K562 (cell line): ENCODE results near the gene ALOX5. TPM values are rescaled to one million over a fixed set of nuclear protein-coding genes. Genes with fewer than 3 reads are reported as not detected.

Experiments
- CCNT2 ChIP-seq: IDR thresholded peaks from 2 replicates; pipeline ENCODE4 v1.6.1; 2011; ENCODE audit warnings: borderline replicate concordance, low read depth, mild to moderate bottlenecking, moderate library complexity, mixed read lengths, low read length; ENCODE audit not compliant: insufficient read length; ENCODE audit errors: extremely low read depth
- CUX1 ChIP-seq: fragments of 200-800 bp; sonication (Bioruptor generic); IDR thresholded peaks from 2 replicates; pipeline ENCODE4 v1.6.1; 2016; ENCODE audit warnings: missing genetic modification characterization, missing compliant biosample characterization
- EZH2 ChIP-seq: IDR thresholded peaks from 2 replicates; pipeline ENCODE4 v1.6.1; 2012; ENCODE audit warnings: low read depth, mild to moderate bottlenecking, inconsistent platforms, low read length, borderline replicate concordance
- FOXJ2 ChIP-seq: fragments of 200-800 bp; sonication (Bioruptor generic); IDR thresholded peaks from 2 replicates; pipeline ENCODE4 v1.6.1; 2016; ENCODE audit warnings: missing genetic modification characterization, missing compliant biosample characterization
- HEY1 ChIP-seq: fragments of 250-450 bp; sonication (Bioruptor Pico); IDR thresholded peaks from 2 replicates; pipeline ENCODE4 v1.5.0; 2020; ENCODE audit warnings: mild to moderate bottlenecking, moderate library complexity, borderline replicate concordance
- IRF2 ChIP-seq: sonication (generic); formaldehyde crosslinking; IDR thresholded peaks from 2 replicates; pipeline ENCODE4 v1.8.1; 2022; ENCODE audit warnings: mild to moderate bottlenecking, missing genetic modification reagents
- JUN ChIP-seq, 2 experiments: sonication (generic) in 1 of 2; formaldehyde crosslinking in 1 of 2; IDR thresholded peaks; 2 replicates each; pipeline versions ENCODE4 v1.6.1 to v1.8.0; 2012 to 2022; ENCODE audit warnings: borderline replicate concordance in 2 of 2, mild to moderate bottlenecking in 2 of 2, improper control_type of control experiment in 1 of 2, low read depth in 1 of 2, low read length in 1 of 2, missing genetic modification reagents in 1 of 2
- MAFK ChIP-seq: IDR thresholded peaks from 2 replicates; pipeline ENCODE4 v1.6.1; 2011; ENCODE audit warnings: low read length, improper control_type of control experiment
- SIN3A ChIP-seq, 2 experiments: fragments of 150-350 bp in 1 of 2; IDR thresholded peaks; 2 replicates each; pipeline ENCODE4 v1.6.1; 2011 to 2016; ENCODE audit warnings: borderline replicate concordance in 2 of 2, low read depth in 2 of 2, low read length in 2 of 2, mild to moderate bottlenecking in 2 of 2, moderate library complexity in 2 of 2; ENCODE audit not compliant: control insufficient read depth in 1 of 2
- SMARCA5 ChIP-seq: fragments of 450-650 bp; IDR thresholded peaks from 2 replicates; pipeline ENCODE4 v1.6.1; 2016
- SNIP1 ChIP-seq: fragments of 450-650 bp; IDR thresholded peaks from 2 replicates; pipeline ENCODE4 v1.7.1; 2017; ENCODE audit warnings: low read depth, mild to moderate bottlenecking
- SPI1 ChIP-seq: IDR thresholded peaks from 2 replicates; pipeline ENCODE4 v1.6.1; 2011; ENCODE audit warnings: low read depth, low read length, control low read depth, borderline replicate concordance
- TAF15 ChIP-seq: fragments of 200-400 bp; formaldehyde crosslinking; IDR thresholded peaks from 2 replicates; pipeline ENCODE4 v1.6.1; 2017; ENCODE audit warnings: mild to moderate bottlenecking, low read depth, low read length, moderate library complexity
- ZBTB12 ChIP-seq: fragments of 250-450 bp; sonication (Bioruptor Pico); IDR thresholded peaks from 2 replicates; pipeline ENCODE4 v1.4.0; 2020
- ZFX ChIP-seq: sonication (generic); formaldehyde crosslinking; IDR thresholded peaks from 2 replicates; pipeline ENCODE4 v1.8.0; 2022; ENCODE audit warnings: mild to moderate bottlenecking, missing genetic modification reagents, moderate library complexity
- ZNF121 ChIP-seq: sonication (generic); formaldehyde crosslinking; conservative IDR thresholded peaks from 2 replicates; pipeline ENCODE4 v1.8.0; 2022; ENCODE audit warnings: missing genetic modification reagents
- ZNF316 ChIP-seq: fragments of 450-650 bp; IDR thresholded peaks from 2 replicates; pipeline ENCODE4 v1.6.1; 2016
- ZNF76 ChIP-seq: fragments of 250-450 bp; sonication (Bioruptor Pico); IDR thresholded peaks from 2 replicates; pipeline ENCODE4 v1.4.0; 2020; ENCODE audit warnings: mild to moderate bottlenecking, moderate library complexity, borderline replicate concordance
- ZNF785 ChIP-seq: fragments of 250-450 bp; sonication (Bioruptor Pico); IDR thresholded peaks from 2 replicates; pipeline ENCODE4 v1.4.0; 2020; ENCODE audit warnings: mild to moderate bottlenecking
- polyA plus RNA-seq, 8 experiments: library from polyadenylated mRNA; depleted of rRNA in 4 of 8; stranded (reverse) in 5 of 8; unstranded in 3 of 8; fragments of >200 nt; fragmentation: Nextera tagmentation in 2 of 8; fragmentation: Illumina TruSeq in 1 of 8; extraction: Ambion mirVana in 2 of 8; extraction: Trizol in 1 of 8; gene quantifications; 2 replicates each; pipeline versions ENCODE4 v1.2.1 to v1.2.3, GENCODE V29; 2011 to 2014; ENCODE audit warnings: inconsistent platforms in 1 of 8, missing spikeins in 1 of 8
- total RNA-seq, 7 experiments: library from RNA; depleted of rRNA in 6 of 7; stranded (reverse); fragments of >200 nt in 6 of 7; fragmentation: Illumina TruSeq in 2 of 7; extraction: Trizol in 2 of 7; gene quantifications; 2 replicates each; pipeline versions ENCODE4 v1.2.1 to v1.2.3, GENCODE V29; 2011 to 2021; ENCODE audit warnings: low replicate concordance in 1 of 7

The ALOX5 gene
- total and polyA plus RNA-seq, 9 of the 15 experiments (the other 6 are each of a cell fraction or from before 2014, with no cell fraction given), result 0.10 to 2.4 (median 1.4) TPM

DNA sequence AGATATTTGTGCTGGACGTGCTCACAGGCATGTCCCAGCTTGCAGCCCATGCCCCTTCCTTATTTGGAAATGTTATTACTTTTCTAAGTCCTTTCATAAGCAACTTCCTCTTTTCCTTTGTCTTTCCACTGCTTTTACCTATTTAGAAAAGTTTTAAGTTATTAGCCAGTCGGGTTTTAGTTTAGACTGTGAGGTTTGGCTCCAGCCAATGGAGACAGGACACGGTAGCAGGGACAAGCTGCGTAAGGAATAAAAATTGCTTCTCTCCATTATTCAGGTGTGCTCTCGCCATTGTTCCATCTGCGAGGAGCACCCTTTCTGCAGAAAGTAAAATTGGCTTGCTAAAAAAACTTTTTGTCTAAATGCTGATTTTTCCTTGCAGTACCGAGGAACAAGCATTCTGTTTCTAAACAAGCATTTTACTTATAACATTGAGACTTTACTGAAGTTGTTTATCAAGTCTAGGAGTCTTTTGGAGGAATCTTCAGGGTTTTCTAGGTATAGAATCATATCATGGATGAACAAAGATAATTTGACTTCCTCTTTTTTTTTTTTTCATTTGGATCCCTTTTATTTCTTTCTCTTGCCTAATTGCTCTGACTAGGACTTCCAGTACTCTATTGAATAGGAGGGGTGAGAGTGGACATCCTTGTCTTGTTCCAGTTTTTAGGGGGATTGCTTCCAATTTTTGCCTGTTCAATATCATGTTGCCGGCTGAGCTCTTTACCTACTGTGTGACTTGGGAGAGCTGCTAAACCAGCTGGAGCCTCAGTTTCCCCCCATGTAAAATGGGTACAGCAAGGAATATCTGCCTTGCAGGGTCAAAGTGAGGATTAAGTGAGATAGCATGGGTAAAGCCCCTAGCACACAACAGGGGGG, 63.8 kb downstream of the ALOX5 start (continued):
- TF ChIP-seq CUX1 (CRISPR knock-in tag) (no peak), SPI1 (peak; percentile 77), ZNF785 (CRISPR knock-in tag) (no peak), SIN3A (IDR thresholded peaks at IDR 0.05; ENCODE audit: borderline replicate concordance in 2 of 2, control insufficient read depth in 1 of 2, low read depth in 2 of 2, low read length in 2 of 2) (no peak), JUN (IDR thresholded peaks at IDR 0.05; ENCODE audit: borderline replicate concordance, low read depth, low read length) (no peak), JUN (CRISPR knock-in tag; IDR thresholded peaks at IDR 0.05; ENCODE audit: borderline replicate concordance) (no peak), IRF2 (CRISPR knock-in tag) (no peak), CCNT2 (no peak), ZNF316 (no peak), ZBTB12 (no peak), SNIP1 (no peak), ZNF76 (CRISPR knock-in tag) (no peak), ZNF121 (no peak), FOXJ2 (tag) (no peak), MAFK (no peak), EZH2 (no peak), TAF15 (no peak), HEY1 (no peak), ZFX (no peak), SMARCA5 (peak; percentile 93; the same call in 1 of the 2 replicates)
